HepG2 (cell line): ENCODE measurements around the gene SLC22A31. TPM values are rescaled to one million over a fixed set of nuclear protein-coding genes. Genes with fewer than 3 reads are reported as not detected.

ENCODE experiments used
- HNRNPK ChIP-seq: fragments of 200-400 bp; formaldehyde crosslinking; IDR thresholded peaks from 2 replicates; pipeline ENCODE4 v1.6.1; 2018; ENCODE audit warnings: low read length, low read depth, moderate library complexity, mild to moderate bottlenecking; ENCODE audit not compliant: poor library complexity, severe bottlenecking
- JARID2 ChIP-seq: sonication (generic); formaldehyde crosslinking; IDR thresholded peaks from 2 replicates; pipeline ENCODE4 v1.8.1; 2023; ENCODE audit warnings: missing genetic modification reagents, inconsistent platforms; ENCODE audit not compliant: insufficient replicate concordance
- NFYB ChIP-seq: sonication (generic); formaldehyde crosslinking; IDR thresholded peaks from 2 replicates; pipeline ENCODE4 v1.4.0; 2020; ENCODE audit warnings: missing genetic modification reagents
- RBM22 ChIP-seq: fragments of 200-400 bp; formaldehyde crosslinking; optimal IDR thresholded peaks from 2 replicates; pipeline ENCODE3; 2017; ENCODE audit warnings: mild to moderate bottlenecking, low read length, moderate library complexity
- SATB2 ChIP-seq: sonication (generic); formaldehyde crosslinking; IDR thresholded peaks from 2 replicates; pipeline ENCODE4 v1.5.0; 2020; ENCODE audit warnings: missing genetic modification reagents
- ZNF317 ChIP-seq: sonication (generic); formaldehyde crosslinking; IDR thresholded peaks from 2 replicates; pipeline ENCODE4 v1.5.0; 2020; ENCODE audit warnings: mild to moderate bottlenecking, missing genetic modification reagents
- ZNF367 ChIP-seq: sonication (generic); formaldehyde crosslinking; IDR thresholded peaks from 2 replicates; pipeline ENCODE4 v1.4.0; 2020; ENCODE audit warnings: missing genetic modification reagents, borderline replicate concordance
- ZNF383 ChIP-seq: sonication (generic); formaldehyde crosslinking; IDR thresholded peaks from 2 replicates; pipeline ENCODE4 v1.4.0; 2020; ENCODE audit warnings: missing genetic modification reagents, mild to moderate bottlenecking, borderline replicate concordance
- ZNF709 ChIP-seq: sonication (generic); formaldehyde crosslinking; IDR thresholded peaks from 2 replicates; pipeline ENCODE4 v1.5.0; 2020; ENCODE audit warnings: mild to moderate bottlenecking, missing genetic modification reagents
- polyA plus RNA-seq, 8 experiments: library from polyadenylated mRNA; depleted of rRNA in 3 of 8; stranded (reverse) in 7 of 8; unstranded in 1 of 8; fragments of >200 nt; fragmentation: Illumina TruSeq in 4 of 8; extraction: Trizol in 4 of 8; gene quantifications; 2 replicates each; pipeline versions ENCODE4 v1.2.1 to v1.2.3, GENCODE V29; 2011 to 2016; ENCODE audit warnings: low read depth in 4 of 8, missing spikeins in 1 of 8, mixed read lengths in 1 of 8; ENCODE audit not compliant: insufficient read depth in 1 of 8
- total RNA-seq, 5 experiments: library from RNA; depleted of rRNA; stranded (reverse); fragments of >200 nt; fragmentation: Illumina TruSeq; extraction: Trizol; gene quantifications; 2 replicates each; pipeline ENCODE4 v1.2.3, GENCODE V29; 2016; ENCODE audit warnings: low read depth in 1 of 5
- TF ChIP-seq, protein P1 (sequence below): sonication (generic); formaldehyde crosslinking; IDR thresholded peaks from 2 replicates; pipeline ENCODE4 v1.8.1; 2023; ENCODE audit warnings: mild to moderate bottlenecking, moderate library complexity, missing genetic modification reagents
- TF ChIP-seq, protein P2 (sequence below): sonication (generic); formaldehyde crosslinking; IDR thresholded peaks from 2 replicates; pipeline ENCODE4 v1.5.0; 2020; ENCODE audit warnings: mild to moderate bottlenecking, missing genetic modification reagents, borderline replicate concordance
- TF ChIP-seq, protein P3 (sequence below): sonication (generic); formaldehyde crosslinking; IDR thresholded peaks from 2 replicates; pipeline ENCODE4 v1.5.0; 2020; ENCODE audit warnings: mild to moderate bottlenecking, missing genetic modification reagents, moderate library complexity
- TF ChIP-seq, protein P4 (sequence below): sonication (generic); formaldehyde crosslinking; IDR thresholded peaks from 2 replicates; pipeline ENCODE4 v1.8.1; 2023; ENCODE audit warnings: missing genetic modification reagents, mild to moderate bottlenecking, borderline replicate concordance
- TF ChIP-seq, protein P5 (sequence below): conservative IDR thresholded peaks from 2 replicates; pipeline ENCODE4 v1.6.1; 2018; ENCODE audit warnings: missing genetic modification reagents

Gene SLC22A31
- total and polyA plus RNA-seq, 2 of the 13 experiments (the other 11 are each of a cell fraction or from before 2014, with no cell fraction given) = 67.3 to 83.3 TPM

DNA sequence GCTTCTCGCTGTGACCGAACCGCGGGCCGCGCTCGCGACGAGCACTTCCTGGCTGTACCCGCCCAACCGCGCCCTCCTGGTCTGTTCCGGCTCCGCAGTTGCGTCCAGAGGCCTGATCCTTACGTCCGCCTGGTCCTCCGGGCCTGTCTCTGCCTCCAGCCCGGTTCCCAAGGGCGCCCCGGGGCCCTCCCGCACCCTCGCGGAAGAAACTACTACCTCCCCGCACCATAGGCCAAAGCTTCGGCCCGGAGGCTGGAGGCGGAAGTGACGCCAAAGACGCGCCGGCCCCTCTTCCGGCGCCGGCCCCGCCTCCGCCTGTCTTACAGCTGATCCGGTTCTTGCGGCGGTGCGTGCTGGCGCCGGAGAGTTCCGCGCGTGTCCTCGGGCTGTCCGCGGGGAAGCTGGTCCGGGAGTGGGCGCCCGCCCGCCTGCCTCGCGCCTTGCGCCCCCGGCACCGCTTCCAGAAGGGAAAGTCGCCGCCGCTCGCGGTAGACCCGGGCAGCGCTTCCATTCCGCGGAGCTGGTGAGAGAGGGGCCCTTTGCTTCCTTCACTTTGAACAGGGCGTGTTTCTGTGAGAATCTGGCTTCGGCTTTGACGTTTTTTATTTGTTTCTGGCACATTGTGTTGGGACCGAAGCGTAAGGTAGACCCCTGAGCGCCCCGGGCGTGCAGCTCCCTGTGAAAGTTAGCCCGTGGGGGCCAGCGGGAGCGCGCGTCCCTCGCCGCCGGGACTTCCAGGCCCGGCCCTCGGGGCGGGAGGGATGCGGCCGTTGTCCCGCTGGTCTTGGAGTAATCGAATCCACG is 17.3 kb upstream of the SLC22A31 start, which contains the start of gene ZNF778 (continued):
- TF ChIP-seq ZNF367 (no peak; the same call in 1 of the 2 replicates), RBM22 (no peak), NFYB (CRISPR knock-in tag) (peak; percentile 52), HNRNPK (peak; percentile 91), JARID2 (CRISPR knock-in tag) (no peak), ZNF709 (no peak; the same call in 1 of the 2 replicates), ZNF317 (CRISPR knock-in tag) (no peak), SATB2 (peak; percentile 58; the same call in 1 of the 2 replicates), ZNF383 (no peak)
- TF ChIP-seq, protein P1, sequence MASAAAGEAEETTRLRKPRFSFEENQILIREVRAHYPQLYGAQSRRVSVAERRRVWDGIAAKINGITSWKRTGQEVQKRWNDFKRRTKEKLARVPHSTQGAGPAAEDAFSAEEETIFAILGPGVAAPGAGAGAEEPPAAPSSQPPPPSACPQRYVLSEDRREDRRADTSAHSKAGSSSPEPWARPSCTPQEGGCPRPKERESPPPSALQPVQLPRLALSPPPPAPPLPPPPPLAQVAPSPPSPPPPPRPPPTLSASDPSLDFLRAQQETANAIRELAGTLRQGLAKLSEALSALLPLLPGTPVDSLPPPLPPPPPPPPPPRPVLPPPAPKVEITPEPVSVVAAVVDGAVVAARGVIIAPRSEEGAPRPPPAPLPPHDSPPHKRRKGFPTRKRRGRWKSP (CRISPR knock-in tag) = 0 out of 2 replicates have a peak, but pooled peaks have one; percentile 61
- TF ChIP-seq, protein P2, sequence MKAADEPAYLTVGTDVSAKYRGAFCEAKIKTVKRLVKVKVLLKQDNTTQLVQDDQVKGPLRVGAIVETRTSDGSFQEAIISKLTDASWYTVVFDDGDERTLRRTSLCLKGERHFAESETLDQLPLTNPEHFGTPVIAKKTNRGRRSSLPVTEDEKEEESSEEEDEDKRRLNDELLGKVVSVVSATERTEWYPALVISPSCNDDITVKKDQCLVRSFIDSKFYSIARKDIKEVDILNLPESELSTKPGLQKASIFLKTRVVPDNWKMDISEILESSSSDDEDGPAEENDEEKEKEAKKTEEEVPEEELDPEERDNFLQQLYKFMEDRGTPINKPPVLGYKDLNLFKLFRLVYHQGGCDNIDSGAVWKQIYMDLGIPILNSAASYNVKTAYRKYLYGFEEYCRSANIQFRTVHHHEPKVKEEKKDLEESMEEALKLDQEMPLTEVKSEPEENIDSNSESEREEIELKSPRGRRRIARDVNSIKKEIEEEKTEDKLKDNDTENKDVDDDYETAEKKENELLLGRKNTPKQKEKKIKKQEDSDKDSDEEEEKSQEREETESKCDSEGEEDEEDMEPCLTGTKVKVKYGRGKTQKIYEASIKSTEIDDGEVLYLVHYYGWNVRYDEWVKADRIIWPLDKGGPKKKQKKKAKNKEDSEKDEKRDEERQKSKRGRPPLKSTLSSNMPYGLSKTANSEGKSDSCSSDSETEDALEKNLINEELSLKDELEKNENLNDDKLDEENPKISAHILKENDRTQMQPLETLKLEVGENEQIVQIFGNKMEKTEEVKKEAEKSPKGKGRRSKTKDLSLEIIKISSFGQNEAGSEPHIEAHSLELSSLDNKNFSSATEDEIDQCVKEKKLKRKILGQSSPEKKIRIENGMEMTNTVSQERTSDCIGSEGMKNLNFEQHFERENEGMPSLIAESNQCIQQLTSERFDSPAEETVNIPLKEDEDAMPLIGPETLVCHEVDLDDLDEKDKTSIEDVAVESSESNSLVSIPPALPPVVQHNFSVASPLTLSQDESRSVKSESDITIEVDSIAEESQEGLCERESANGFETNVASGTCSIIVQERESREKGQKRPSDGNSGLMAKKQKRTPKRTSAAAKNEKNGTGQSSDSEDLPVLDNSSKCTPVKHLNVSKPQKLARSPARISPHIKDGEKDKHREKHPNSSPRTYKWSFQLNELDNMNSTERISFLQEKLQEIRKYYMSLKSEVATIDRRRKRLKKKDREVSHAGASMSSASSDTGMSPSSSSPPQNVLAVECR (CRISPR knock-in tag) = peak; percentile 100
- TF ChIP-seq, protein P3, sequence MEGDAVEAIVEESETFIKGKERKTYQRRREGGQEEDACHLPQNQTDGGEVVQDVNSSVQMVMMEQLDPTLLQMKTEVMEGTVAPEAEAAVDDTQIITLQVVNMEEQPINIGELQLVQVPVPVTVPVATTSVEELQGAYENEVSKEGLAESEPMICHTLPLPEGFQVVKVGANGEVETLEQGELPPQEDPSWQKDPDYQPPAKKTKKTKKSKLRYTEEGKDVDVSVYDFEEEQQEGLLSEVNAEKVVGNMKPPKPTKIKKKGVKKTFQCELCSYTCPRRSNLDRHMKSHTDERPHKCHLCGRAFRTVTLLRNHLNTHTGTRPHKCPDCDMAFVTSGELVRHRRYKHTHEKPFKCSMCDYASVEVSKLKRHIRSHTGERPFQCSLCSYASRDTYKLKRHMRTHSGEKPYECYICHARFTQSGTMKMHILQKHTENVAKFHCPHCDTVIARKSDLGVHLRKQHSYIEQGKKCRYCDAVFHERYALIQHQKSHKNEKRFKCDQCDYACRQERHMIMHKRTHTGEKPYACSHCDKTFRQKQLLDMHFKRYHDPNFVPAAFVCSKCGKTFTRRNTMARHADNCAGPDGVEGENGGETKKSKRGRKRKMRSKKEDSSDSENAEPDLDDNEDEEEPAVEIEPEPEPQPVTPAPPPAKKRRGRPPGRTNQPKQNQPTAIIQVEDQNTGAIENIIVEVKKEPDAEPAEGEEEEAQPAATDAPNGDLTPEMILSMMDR (CRISPR knock-in tag) = peak; percentile 24
- TF ChIP-seq, protein P4, sequence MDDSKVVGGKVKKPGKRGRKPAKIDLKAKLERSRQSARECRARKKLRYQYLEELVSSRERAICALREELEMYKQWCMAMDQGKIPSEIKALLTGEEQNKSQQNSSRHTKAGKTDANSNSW (CRISPR knock-in tag) = no peak; the same call in 1 of the 2 replicates
- TF ChIP-seq, protein P5, sequence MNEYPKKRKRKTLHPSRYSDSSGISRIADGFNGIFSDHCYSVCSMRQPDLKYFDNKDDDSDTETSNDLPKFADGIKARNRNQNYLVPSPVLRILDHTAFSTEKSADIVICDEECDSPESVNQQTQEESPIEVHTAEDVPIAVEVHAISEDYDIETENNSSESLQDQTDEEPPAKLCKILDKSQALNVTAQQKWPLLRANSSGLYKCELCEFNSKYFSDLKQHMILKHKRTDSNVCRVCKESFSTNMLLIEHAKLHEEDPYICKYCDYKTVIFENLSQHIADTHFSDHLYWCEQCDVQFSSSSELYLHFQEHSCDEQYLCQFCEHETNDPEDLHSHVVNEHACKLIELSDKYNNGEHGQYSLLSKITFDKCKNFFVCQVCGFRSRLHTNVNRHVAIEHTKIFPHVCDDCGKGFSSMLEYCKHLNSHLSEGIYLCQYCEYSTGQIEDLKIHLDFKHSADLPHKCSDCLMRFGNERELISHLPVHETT (CRISPR knock-in tag) = peak; percentile 72
